Measurements from ENCODE around the gene NAT9.

GRCh38 chr17:74764751-74765286 lies 11.3 kb downstream of the NAT9 start:
- no peak for TF ChIP-seq CTCF (IDR thresholded peaks at IDR 0.05; ENCODE audit: poor library complexity)
- no peak for TF ChIP-seq EZH2phosphoT487 (IDR thresholded peaks at IDR 0.05; ENCODE audit: low read depth, severe bottlenecking, unreplicated experiment)
